ENCODE data around the gene RABGEF1.
"Not testable (repeated sequence)": the region's sequence is repeated elsewhere in the genome, so short reads cannot be mapped to it uniquely, and the experiment has no call there.

RABGEF1 gene

DNA sequence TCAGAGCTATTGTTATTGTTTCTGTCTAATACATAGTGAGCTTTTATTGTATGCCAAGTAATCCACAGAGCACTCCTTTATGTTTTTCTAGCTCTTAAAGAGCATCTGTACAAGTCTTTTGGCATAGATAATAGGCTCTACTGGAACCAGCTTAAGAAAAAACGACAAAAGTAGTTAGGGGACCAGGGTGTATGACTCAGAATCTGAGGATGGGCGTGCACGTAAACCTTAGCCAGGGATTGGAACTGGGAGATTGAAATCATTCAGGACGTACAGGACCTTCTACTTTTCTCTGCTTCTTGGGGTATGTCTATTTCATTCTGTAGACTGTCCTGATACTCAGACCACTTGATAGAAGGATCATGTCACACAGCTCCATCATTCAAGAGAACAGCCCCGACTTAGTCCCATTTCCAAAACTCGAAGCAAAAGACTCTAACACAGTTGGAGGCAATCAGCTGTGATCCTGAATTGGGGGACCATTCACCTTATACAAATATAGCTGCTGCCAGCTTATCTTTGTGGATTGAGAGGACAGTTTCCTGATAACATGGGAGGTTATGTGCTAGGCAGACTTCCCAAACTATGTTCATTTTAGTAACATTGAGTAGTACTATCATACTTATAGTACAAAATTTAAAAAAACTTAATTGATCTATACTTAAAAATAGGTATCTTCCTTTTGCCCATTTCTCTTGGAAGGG is 24.9 kb downstream of the RABGEF1 start:
- not testable (repeated sequence) for DNase-seq (ENCODE audit: low read depth)

DNA sequence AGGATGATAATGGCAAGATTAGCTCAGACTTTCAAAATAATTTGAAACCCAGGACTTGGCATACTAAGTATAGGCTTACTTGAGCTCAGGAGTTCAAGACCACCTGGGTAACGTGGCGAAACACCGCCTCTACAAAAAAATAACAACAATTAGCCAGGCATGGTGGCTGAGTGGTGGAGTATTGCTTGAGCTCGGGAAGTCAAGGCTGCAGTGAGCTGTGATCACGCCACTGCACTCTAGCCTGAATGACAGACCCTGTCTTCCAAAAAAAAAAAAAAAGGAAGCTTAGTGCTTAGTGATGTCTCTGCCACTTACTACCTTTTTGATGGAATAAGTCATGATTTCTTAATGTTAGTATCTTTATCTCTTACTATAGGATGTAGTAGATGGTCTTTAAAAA is 25.5 kb downstream of the RABGEF1 start:
- no peak for DNase-seq (ENCODE audit: low read depth)

DNA sequence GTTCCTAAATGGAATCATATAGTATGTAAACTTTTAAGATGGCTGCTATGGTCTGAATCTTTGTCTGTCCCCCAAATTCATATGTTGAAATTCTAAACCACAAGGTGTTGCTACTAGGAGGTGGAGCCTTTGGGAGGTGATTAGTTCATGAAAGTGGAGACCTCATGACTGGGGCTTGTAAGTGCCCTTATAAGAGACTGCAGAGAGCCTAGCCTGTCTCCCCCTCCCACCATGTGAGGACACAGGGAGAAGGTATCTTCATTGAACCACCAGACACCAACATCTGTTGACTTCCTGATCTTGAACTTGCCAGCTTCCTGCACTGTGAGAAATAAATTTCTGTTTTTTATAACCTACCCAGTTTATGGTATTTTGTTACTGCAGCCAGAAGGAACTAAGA is 27.0 kb downstream of the RABGEF1 start:
- DNase-seq (ENCODE audit: low read depth): not testable (repeated sequence)

DNA sequence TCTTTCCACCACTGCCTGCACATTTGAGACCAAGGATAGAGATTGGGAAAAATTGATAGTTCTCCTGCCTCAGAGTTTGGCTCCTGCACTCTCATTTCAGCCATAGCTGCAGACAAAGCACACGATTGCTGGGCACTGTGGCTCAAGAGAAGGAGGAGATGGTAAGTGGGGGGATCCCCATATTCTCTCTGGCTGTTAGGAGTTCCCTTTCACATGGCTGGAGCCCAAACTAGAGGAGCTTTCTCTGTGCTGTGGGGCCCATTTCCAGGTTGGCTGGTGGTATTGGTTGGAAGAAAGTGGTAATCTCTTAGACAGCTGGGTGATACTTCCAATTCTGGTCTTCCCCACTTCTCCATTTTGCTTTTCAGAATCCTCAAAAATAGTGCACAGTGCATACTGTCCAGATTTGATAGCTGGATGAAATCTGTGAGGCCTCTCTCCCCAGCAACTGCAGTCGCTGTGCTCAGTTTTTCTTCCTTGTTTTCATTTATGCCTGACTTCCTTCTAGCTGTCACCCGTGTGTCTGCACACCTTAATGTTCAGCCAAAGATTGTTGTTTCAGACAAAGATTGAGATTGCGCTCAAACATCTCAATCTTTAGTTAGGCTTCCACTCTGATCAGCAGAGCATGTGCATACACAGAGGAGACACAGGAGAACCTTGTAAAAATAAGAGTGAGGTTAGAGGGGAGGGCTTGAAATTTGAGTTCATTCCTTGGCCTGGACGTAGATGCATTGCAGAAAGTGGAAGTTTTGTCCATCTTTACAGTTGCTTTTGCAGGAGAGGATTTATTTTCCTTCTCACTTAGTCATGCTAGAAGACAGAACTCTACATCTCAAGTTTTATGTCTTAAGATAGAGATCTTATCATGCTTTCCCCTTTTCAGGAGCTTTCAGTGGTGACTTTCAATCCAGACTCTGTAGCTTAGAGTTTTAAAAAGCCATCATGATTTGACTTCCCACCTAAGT is 28.6 kb downstream of the RABGEF1 start:
- DNase-seq (ENCODE audit: low read depth): no peak

DNA sequence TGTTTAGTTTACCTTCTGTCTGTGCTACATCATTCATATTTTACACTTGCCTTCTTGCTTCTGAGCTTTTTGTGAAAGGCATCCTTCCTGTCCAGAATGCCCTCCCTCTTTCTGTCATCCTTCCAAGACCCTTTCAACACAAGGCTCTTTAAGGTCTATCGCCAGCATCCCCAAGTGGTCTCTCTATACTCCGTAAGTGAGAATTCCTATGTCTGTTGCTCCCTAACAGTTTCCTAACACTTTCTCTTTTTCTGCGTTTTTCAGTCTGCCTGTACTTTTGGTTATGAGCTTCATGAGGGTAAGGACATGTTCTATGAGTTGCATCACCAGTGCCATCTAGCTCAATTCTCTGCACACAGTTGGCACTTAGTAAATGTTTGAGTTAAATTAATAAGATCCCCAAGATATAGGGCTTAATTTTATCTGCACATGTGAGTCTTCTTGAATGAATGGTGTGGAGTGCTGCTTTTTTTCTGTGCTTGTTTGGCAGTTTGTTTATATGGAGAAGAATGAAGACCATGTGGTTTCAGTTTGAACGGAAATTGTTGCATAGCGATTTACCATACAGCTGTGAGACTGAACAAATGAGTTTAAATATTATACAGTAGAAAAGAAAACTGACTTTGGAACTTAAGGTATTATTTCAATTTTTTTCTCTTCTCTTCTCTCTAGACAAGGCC is 29.4 kb downstream of the RABGEF1 start:
- no peak for DNase-seq (ENCODE audit: low read depth)

DNA sequence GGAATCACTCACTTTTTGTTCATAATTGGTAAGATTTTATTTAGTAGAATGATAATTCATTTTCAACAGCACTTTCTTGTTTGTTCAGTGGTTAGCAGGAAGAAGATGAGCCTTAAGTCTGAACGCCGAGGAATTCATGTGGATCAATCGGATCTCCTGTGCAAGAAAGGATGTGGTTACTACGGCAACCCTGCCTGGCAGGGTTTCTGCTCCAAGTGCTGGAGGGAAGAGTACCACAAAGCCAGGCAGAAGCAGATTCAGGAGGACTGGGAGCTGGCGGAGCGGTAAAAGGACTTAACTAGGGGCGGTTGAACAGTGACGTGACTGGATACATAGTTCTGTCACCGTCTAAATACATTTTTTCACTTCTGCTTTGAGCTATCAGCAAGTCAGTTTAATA is 31.3 kb downstream of the RABGEF1 start:
- DNase-seq (ENCODE audit: low read depth): no peak

DNA sequence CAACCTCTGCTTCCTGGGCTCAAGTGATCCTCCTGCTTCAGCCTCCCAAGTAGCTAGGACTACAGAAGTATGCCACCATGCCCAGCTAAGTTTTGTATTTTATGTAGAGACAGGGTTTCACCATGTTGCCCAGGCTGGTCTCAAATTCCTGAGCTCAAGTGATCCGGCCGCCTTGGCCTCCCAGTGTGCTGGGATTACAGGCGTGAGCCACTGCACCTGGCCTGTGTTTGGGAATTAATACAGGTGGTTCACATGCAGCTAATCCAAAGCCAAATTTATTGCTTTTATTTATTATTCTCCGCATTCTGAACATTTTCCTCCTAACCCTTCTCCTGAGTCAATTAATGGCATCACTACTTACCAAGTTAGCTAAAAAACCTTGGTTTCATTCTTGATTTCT is 33.2 kb downstream of the RABGEF1 start:
- DNase-seq (ENCODE audit: low read depth): not testable (repeated sequence)

DNA sequence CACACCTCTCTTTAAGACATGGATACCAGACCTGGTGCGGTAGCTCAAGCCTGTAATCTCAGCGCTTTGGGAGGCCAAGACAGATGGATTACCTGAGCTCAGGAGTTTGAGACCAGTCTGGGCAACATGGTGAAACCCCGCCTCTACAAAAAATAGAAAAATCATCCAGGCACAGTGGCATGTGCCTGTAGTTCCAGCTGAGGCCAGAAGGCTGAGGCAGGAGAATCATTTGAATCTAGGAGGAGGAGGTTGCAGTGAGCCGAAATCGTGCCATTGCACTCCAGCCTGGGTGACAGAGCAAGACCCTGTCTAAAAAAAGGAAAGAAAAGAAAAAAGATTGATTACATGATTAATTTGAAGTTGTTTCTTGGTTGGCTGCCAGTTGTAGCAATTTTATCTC is 35.9 kb downstream of the RABGEF1 start:
- not testable (repeated sequence) for DNase-seq (ENCODE audit: low read depth)

DNA sequence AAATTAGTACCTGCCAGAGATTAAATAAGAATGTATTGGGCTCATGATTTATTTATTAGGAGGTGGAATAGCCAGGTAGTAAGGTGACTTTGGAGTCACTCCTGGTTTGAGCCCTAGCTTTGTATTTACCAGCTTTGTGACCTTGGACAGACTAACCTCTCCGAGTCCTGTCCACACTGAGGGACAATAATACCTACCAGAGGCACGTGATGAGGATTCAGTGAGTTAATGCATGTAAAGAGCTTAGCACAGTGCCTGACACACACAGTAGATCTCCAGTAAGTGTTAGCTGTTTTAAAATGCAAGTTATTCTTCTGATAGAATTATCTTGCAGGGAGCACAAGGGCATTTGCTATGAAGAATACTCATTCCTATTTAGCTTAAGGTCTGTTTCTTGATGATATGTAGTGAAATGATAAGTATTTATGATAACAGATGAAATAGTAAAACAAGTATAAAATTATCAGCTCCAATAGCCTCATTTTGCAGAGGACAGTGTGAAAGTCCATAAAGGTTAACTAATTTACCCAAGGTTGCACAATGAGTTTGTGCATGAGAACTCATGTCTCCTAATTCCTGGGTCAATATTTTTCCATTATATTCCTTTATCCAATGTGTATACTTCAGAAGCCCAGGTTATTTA is 36.4 kb downstream of the RABGEF1 start:
- no peak for DNase-seq (ENCODE audit: low read depth)

DNA sequence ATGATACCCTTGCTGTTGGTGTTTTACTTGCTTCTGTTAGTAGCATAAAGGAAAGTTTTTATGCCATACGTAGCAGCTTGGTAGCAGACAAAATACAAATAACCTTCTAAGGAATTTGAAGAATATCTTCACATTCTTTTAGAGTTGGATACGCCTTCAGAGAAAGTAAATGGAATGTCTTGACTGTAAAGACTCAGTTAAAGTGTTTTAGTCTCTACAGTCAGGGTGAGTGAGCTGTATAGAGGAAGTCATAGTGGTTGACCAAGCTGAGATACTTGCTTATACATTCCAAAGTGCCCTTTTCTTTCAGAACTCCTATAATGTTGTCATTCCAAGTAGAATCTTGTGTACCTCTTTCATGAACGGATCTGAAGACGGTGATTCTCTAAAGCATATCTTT is 37.7 kb downstream of the RABGEF1 start:
- no peak for DNase-seq (ENCODE audit: low read depth)

DNA sequence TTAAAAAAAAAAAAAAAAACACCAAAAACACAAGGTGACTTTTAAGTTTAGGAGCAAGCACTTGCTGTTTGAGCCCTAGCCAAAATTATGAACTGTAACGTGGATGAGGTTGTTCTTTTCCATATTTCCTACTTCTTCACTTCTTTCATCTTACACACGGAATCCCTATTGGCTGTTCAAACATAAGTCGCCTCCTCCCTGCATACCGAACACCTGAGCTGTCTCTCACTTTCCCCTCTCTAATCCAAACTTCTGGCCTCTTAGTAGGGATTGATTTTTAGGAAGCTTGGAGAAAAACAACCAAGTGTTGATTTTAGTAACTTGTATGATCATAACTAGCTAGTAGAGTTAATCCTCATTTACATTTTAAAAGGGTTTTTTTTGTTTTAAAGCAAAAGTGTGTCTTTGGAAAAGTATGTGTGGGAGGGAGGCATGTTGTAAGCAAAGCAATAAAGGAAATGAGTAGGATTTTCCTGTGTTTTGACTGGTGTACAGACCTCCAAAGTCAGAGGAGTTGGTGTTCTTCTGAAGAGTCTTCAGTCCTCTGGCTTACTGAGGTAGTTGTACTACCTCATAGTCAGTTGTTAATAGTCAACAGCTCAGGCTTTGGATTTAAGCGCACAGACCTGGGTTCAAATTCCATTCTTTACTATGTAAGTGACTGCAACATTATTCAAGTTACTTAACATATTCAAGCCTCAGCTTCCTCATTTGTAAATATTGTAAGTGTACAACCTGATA is 39.3 kb downstream of the RABGEF1 start:
- no peak for DNase-seq (ENCODE audit: low read depth)

DNA sequence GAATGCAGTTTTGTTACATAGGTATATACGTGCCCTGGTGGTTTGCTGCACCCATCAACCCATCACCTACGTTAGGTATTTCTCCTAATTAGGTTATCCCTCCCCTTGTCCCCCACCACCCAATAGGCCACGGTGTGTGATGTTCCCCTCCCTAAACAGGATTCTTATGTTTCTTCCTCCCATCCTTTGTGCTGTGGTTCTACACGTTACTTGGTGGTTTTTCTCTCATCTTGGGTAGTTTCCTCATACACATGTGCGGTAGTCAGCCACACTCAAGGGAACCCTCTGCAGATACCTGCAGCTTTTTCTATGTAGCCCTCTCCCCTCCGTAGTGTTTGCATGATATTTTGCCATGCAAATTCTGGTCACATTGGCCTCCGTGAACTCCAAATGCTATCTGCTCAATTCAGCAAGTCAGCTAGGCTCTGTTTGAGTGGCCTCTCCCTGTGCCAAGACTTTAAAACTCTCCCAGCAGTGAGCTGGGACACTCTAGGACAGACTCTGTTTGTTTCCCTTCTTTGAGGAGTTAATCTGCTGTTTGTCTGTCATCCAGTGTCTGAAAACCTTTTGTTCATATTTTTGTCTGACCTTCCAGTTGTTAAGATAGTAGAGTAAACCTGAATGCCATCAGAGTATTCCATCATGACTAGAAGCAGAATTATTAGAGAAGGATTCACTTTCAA is 41.0 kb downstream of the RABGEF1 start:
- no peak for DNase-seq (ENCODE audit: low read depth)

DNA sequence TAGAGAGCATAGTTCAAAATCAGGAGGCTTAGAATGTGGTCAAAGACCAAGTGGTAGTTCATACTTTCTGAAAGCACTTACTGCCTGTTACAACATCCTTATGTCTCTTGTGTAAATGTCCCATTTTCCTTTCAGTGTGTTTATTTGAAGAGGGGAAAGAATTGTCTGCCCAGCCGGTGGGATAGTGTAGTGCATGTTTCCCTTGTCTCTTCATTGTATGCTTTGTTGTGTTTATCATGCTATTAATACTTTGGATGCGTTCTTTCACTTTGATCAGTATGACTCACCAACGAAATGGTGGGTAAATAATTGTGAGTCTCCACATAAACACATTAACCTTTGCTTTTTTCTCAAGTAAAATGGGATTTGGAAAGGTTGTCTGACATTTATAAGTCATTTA is 42.3 kb downstream of the RABGEF1 start:
- DNase-seq (ENCODE audit: low read depth): not testable (repeated sequence)

DNA sequence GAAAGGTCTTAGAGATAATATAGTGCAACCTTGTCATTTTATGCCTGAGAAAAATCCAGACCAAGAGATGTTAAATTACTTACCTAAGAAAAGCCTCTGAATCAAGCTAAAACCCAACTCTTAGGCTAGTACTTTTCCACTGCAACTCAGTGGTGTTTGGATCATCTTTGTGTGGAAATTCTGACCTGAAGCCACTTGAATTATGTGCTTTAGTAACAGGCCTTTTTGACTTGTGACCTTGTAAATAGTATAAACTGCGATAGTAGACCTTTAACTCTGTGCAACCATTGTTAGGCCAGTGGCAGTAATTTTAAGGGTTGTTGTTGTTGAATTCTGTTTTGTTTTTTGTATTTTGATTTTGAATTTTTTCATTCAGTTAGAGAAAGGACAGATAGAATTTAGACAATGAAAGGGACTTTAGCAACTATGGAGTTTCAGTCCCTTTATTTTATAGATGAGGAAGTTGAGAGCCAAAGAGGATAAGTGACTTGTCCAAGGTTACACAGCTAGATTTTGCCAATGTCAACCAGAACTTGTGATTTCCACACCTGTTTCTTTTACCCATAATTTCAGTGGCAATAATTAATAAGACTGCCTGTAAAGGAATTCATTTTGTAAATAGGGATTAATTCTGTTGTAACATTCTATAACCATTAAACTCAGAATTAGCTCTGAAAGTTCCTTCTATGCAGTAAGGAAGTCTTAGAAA is 43.5 kb downstream of the RABGEF1 start:
- not testable (repeated sequence) for DNase-seq (ENCODE audit: low read depth)

DNA sequence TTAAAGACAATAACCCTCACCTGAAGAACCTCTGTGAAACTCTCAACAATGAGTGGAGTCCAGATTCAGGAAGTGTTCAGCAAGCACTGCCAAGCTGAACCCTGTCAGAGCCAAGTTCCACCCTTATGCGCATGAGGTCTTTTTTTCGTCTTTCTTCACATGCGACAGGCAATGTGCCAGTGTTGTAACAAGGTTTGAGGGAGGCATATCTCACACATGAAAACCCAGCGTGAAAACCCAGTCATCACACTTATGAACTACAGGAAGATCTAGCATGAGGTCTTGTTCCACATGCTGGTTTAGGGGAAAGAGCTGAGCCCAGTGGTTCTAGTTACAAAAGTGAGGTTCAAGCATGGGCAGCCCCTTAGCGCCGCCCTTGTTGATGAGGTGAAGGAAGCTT is 49.7 kb downstream of the RABGEF1 start:
- no peak for DNase-seq (ENCODE audit: low read depth)

DNA sequence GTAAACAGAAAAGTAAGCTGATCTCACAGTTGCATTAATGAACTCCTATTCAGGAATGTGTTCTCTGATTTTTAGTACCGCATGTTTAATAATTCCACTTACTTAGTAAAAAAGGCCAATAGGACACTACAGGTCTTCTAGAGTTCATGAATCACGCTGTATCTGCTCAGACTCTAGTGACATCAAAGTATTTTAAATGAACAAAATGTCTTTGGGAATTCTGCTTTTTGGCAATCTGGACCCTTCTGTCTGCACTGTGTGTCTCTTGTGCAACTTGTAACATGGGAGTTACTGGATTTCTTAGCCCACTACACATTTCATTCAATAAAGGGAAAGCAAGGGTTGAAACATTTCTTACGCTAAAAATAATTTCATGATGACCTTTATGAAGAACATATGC is 50.2 kb downstream of the RABGEF1 start:
- DNase-seq (ENCODE audit: low read depth): no peak

DNA sequence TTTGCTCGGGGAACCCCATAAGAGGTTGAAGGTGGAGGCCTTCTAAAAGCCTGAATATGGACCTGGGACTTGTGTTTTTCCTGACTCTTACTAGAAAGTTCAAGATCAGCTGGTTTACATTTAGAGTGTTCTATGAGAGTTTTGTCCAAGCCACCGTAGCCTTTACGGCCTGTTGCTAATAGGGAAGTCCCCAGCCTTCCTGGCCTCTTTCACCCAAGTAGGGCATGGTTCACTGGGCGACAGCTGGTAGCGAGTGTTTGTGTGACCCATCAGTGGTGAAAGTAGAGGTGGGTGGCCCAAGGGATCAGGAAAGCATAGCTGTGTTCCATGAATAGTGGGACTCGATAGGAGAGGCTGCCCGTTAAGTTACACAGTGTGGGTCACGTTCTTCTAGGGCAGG is 60.1 kb downstream of the RABGEF1 start:
- DNase-seq (ENCODE audit: low read depth): no peak

DNA sequence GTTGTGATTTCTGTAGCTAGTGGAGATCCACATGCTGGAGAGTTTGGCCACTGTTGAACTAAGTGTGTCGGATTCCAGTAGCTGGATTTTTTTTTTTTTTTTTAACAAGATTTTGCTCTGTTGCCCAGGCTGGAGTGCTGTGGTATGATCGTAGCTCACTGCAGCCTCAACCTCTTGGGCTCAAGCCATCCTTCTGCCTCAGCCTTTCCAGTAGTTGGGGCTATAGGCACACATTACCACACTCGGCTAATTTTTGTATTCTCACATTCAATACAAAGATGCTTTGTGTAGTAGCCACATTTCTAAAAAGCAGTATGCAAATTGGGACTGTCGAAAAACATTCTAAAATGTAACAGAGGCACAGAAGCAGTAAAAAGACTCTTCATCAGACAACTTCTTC is 63.5 kb downstream of the RABGEF1 start:
- no peak for DNase-seq (ENCODE audit: low read depth)

DNA sequence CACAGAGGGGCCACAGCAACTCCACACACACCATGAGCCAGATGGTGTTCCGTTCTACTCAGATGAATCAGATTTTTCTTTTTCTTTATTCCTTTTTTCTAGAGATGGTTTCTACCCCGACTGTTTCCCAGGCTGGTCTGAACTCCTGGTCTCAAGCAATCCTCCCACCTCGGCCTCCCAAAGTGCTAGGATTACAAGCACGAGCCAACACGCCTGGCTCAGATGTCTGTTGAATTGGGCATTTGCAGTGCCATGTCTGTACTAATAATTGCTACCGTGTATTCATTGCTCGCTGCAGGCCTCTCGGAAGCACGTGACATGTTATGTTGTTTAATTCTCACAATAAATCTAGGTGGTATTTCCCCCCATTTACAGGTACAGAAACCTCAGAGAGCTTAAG is 67.2 kb downstream of the RABGEF1 start:
- DNase-seq (ENCODE audit: low read depth): no peak

DNA sequence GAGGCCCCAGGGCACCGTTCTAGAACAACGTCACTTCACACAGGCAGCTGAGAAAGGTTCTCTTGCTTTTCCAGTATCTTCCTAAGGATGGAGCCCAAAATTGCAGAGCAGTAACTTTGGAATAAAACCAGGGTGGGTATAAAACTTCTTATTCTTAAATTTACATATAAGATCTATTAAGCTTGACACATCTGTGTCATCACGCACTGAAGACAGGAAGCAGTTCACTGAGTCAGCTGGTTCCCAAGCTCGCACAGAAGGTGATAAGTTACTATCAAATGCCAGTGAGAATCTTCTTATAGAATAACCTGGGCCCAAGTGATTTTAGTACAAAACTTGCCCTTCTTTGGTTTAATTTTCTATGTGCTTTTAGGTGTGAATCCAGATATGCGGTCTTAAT is 70.2 kb downstream of the RABGEF1 start:
- DNase-seq (ENCODE audit: low read depth): no peak
